ENCODE measurements around the gene PRKCH.

DNA sequence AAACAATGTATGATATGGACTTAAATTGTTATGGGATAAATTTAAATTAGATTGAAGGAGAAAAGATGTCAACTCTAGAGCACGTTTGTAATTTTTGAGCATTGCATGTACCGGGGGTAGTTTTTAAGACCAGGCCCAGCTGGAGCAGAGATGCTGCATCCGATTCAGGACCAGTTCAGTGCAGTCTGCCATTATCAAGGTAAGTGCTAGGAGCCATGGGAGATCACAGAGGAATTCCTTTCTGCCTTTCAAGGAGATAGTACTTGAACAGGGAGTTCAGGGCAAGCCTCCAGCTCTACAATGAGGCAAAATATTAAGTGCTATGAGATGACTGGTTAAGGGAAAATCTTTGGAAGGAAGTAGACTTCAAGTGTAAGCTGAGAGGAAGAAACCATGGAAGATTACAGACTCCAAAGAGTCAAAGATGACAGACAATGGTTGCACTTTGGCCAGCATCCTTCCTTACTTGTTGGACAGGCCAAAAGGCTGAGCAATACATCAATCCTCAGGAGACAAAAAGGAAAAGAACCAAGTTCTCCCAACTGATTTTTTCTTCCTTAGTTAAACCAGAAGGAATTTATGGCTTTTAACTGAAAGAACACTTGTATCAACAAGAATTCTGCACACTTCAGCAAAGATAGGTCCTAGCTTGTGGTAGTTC, 260.7 kb downstream of the PRKCH start:
- TF ChIP-seq, protein P1, sequence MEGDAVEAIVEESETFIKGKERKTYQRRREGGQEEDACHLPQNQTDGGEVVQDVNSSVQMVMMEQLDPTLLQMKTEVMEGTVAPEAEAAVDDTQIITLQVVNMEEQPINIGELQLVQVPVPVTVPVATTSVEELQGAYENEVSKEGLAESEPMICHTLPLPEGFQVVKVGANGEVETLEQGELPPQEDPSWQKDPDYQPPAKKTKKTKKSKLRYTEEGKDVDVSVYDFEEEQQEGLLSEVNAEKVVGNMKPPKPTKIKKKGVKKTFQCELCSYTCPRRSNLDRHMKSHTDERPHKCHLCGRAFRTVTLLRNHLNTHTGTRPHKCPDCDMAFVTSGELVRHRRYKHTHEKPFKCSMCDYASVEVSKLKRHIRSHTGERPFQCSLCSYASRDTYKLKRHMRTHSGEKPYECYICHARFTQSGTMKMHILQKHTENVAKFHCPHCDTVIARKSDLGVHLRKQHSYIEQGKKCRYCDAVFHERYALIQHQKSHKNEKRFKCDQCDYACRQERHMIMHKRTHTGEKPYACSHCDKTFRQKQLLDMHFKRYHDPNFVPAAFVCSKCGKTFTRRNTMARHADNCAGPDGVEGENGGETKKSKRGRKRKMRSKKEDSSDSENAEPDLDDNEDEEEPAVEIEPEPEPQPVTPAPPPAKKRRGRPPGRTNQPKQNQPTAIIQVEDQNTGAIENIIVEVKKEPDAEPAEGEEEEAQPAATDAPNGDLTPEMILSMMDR (IDR thresholded peaks at IDR 0.05), result no peak
- no peak for TF ChIP-seq POLR2A (IDR thresholded peaks at IDR 0.05)
